GM23338 (cell line): ENCODE results near the gene ANKRD44.

ENCODE experiments used
- CREB1 ChIP-seq: fragments of 250-450 bp; sonication (Bioruptor Pico); IDR thresholded peaks from 2 replicates; pipeline ENCODE4 v1.5.0; 2020; ENCODE audit warnings: low read depth, mild to moderate bottlenecking, moderate library complexity
- CTCF ChIP-seq, 2 experiments: fragments of 200-600 bp in 1 of 2; sonication (generic) in 1 of 2; conservative IDR thresholded peaks; 2 replicates each; pipeline versions ENCODE4 v1.5.1 to v1.6.1; 2016 to 2017; ENCODE audit warnings: antibody characterized with exemption in 2 of 2, low read depth in 2 of 2, mild to moderate bottlenecking in 2 of 2, moderate library complexity in 1 of 2
- ETS1 ChIP-seq: IDR thresholded peaks from 2 replicates; pipeline ENCODE4 v1.6.1; 2016; ENCODE audit warnings: antibody characterized with exemption
- EZH2 ChIP-seq: fragments of 200-600 bp; sonication (generic); IDR thresholded peaks from one replicate; pipeline ENCODE4 v1.8.0; 2017; ENCODE audit warnings: antibody characterized with exemption, mild to moderate bottlenecking, low read depth; ENCODE audit not compliant: unreplicated experiment
- EZH2phosphoT487 ChIP-seq: fragments of 200-600 bp; sonication (generic); IDR thresholded peaks from one replicate; pipeline ENCODE4 v1.8.1; 2018; ENCODE audit warnings: antibody characterized with exemption; ENCODE audit not compliant: unreplicated experiment
- JUNB ChIP-seq: IDR thresholded peaks from one replicate; pipeline ENCODE4 v1.6.1; 2016; ENCODE audit warnings: antibody characterized with exemption; ENCODE audit not compliant: unreplicated experiment
- NANOG ChIP-seq: IDR thresholded peaks from 2 replicates; pipeline ENCODE4 v1.6.1; 2016; ENCODE audit warnings: antibody characterized with exemption, borderline replicate concordance
- POLR2AphosphoS5 ChIP-seq: IDR thresholded peaks from 2 replicates; pipeline ENCODE4 v1.6.1; 2016; ENCODE audit warnings: antibody characterized with exemption, low read depth
- REST ChIP-seq: IDR thresholded peaks from one replicate; pipeline ENCODE4 v1.6.1; 2018; ENCODE audit warnings: antibody characterized with exemption; ENCODE audit not compliant: unreplicated experiment
- STAT1 ChIP-seq: IDR thresholded peaks from one replicate; pipeline ENCODE4 v1.6.1; 2016; ENCODE audit warnings: antibody characterized with exemption; ENCODE audit not compliant: unreplicated experiment
- ZNF114 ChIP-seq: fragments of 250-450 bp; sonication (Bioruptor Pico); IDR thresholded peaks from 2 replicates; pipeline ENCODE4 v1.5.0; 2020; ENCODE audit warnings: mild to moderate bottlenecking, moderate library complexity
- ZNF331 ChIP-seq: fragments of 250-450 bp; sonication (Bioruptor Pico); IDR thresholded peaks from 2 replicates; pipeline ENCODE4 v1.5.0; 2020; ENCODE audit warnings: low read depth, mild to moderate bottlenecking, moderate library complexity
- ZNF462 ChIP-seq: fragments of 250-450 bp; sonication (Bioruptor Pico); IDR thresholded peaks from 2 replicates; pipeline ENCODE4 v1.5.0; 2020; ENCODE audit warnings: mild to moderate bottlenecking, moderate library complexity

GRCh38 chr2:197212344-197213262 is 98.0 kb downstream of the ANKRD44 start:
- TF ChIP-seq EZH2 (no peak), CTCF (conservative IDR thresholded peaks at IDR 0.05; ENCODE audit: low read depth in 2 of 2) (no peak), CREB1 (CRISPR knock-in tag) (no peak), POLR2AphosphoS5 (no peak), ZNF331 (CRISPR knock-in tag) (no peak), JUNB (no peak), EZH2phosphoT487 (no peak), REST (no peak), NANOG (no peak), STAT1 (no peak), ETS1 (no peak), ZNF114 (CRISPR knock-in tag) (no peak), ZNF462 (no peak)
